Progenitor cell of endocrine pancreas (in vitro differentiated cells): ENCODE results near the gene FOSL1. TPM values are rescaled to one million over a fixed set of nuclear protein-coding genes. Genes with fewer than 3 reads are reported as not detected.

Source experiments
- DNase-seq: peaks from one replicate; pipeline ENCODE4 v3.0.0; 2021; ENCODE audit warnings: low spot score; ENCODE audit not compliant: unreplicated experiment
- H3K27ac Mint-ChIP-seq: 2 replicates; pipeline ENCODE4 v1.8.0; 2021; ENCODE audit warnings: mild to moderate bottlenecking, moderate library complexity, mixed read lengths
- H3K27me3 Mint-ChIP-seq: 2 replicates; pipeline ENCODE4 v1.8.0; 2021; ENCODE audit warnings: mixed read lengths
- H3K36me3 Mint-ChIP-seq: 2 replicates; pipeline ENCODE4 v1.8.0; 2022; ENCODE audit warnings: mixed read lengths; ENCODE audit not compliant: insufficient read depth
- H3K4me1 Mint-ChIP-seq: 2 replicates; pipeline ENCODE4 v1.8.0; 2021; ENCODE audit warnings: low read depth, mixed read lengths
- H3K4me3 Mint-ChIP-seq: 2 replicates; pipeline ENCODE4 v1.8.0; 2021; ENCODE audit warnings: low read depth, mild to moderate bottlenecking, moderate library complexity, mixed read lengths
- H3K9me3 Mint-ChIP-seq: 2 replicates; pipeline ENCODE4 v1.8.0; 2021; ENCODE audit warnings: low read depth, mixed read lengths
- total RNA-seq: library from RNA; stranded (reverse); gene quantifications from 2 replicates; pipeline ENCODE4 v1.2.1, GENCODE V29; 2021
- TF ChIP-seq, protein P1 (sequence below): fragments of 200-600 bp; sonication (generic); IDR thresholded peaks from one replicate; pipeline ENCODE4 v1.5.0; 2021; ENCODE audit warnings: antibody characterized with exemption, mild to moderate bottlenecking; ENCODE audit not compliant: unreplicated experiment

The FOSL1 gene
- total RNA-seq, 1 donor from 2014 or later = 1.7 TPM

DNA sequence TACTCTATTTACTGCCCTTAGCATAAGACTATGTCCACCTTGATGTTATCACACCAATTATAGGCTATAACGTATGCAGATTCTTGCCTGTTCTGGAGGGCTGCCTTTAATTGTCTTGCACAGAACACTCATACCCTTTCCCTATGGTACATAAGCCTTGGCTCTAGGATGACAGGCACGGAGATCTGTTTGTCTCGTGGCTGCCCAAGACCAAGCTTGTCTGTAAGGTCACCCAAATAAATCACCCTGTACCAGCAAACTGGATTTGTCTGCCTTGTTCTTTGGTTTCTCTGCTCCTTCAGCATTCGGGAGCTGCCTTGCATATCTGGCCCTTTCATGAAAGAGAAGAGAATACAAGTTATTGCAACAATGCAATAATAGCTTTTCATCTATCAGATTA lies 37.6 kb upstream of the FOSL1 start:
- H3K27ac Mint-ChIP-seq = no peak overlapping the region
- peaks cover 28% of the 10 kb centered on the region for H3K27me3 Mint-ChIP-seq
- no peaks in the 10 kb centered on the region for H3K9me3 Mint-ChIP-seq
- no peaks in the 10 kb centered on the region for H3K36me3 Mint-ChIP-seq
- TF ChIP-seq, protein P1, sequence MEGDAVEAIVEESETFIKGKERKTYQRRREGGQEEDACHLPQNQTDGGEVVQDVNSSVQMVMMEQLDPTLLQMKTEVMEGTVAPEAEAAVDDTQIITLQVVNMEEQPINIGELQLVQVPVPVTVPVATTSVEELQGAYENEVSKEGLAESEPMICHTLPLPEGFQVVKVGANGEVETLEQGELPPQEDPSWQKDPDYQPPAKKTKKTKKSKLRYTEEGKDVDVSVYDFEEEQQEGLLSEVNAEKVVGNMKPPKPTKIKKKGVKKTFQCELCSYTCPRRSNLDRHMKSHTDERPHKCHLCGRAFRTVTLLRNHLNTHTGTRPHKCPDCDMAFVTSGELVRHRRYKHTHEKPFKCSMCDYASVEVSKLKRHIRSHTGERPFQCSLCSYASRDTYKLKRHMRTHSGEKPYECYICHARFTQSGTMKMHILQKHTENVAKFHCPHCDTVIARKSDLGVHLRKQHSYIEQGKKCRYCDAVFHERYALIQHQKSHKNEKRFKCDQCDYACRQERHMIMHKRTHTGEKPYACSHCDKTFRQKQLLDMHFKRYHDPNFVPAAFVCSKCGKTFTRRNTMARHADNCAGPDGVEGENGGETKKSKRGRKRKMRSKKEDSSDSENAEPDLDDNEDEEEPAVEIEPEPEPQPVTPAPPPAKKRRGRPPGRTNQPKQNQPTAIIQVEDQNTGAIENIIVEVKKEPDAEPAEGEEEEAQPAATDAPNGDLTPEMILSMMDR = no peak
- no peak for DNase-seq
- H3K4me3 Mint-ChIP-seq = no peak overlapping the region
- H3K4me1 Mint-ChIP-seq = no peaks in the 10 kb centered on the region

DNA sequence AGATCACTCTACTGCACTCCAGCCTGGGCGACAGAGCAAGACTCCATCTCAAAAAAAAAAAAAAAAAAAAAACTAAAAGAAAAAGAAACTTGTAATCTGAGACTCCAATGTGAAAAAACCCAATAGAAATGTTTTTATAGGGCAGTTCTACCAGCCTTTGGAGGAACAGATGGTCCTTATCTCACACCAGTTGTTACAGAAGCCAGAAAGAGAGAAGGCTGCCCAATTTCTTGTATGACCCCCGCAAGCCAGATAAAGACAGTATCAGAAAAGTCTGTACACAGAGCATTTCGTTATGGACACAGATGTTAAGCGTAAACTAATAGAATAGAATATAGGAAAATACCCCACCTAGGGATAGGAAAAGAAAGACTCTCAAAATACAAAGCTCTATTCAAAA lies 33.8 kb upstream of the FOSL1 start:
- H3K4me3 Mint-ChIP-seq = no peak overlapping the region
- TF ChIP-seq, protein P1 = no peak

DNA sequence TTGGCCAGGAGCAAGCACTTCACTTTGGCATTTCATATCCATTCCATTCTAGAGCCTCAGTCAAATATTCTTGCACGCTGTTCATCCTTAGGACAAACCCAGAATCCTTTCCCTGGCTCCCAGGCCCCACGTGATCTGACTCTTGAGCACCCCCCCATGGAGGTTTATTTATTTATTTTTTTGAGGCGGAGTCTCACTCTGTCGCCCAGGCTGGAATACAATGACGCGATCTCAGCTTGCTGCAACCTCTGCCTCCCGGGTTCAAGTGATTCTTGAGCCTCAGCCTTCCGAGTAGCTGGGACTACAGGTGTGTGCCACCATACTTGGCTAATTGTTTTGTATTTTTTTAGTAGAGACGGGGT lies 32.4 kb upstream of the FOSL1 start:
- H3K4me1 Mint-ChIP-seq = no peaks in the 10 kb centered on the region
- TF ChIP-seq, protein P1 = no peak
- H3K4me3 Mint-ChIP-seq = no peak overlapping the region
- peaks cover 4% of the 10 kb centered on the region for H3K27me3 Mint-ChIP-seq
- H3K9me3 Mint-ChIP-seq = no peaks in the 10 kb centered on the region
- H3K36me3 Mint-ChIP-seq = no peaks in the 10 kb centered on the region
- H3K27ac Mint-ChIP-seq = no peak overlapping the region
- DNase-seq = no peak

More for the DNA sequence above, 33.8 kb upstream of the FOSL1 start:
- no peak overlapping the region for H3K27ac Mint-ChIP-seq
- peaks cover 11% of the 10 kb centered on the region for H3K27me3 Mint-ChIP-seq
- no peaks in the 10 kb centered on the region for H3K9me3 Mint-ChIP-seq
- no peaks in the 10 kb centered on the region for H3K36me3 Mint-ChIP-seq
- no peaks in the 10 kb centered on the region for H3K4me1 Mint-ChIP-seq
- no peak for DNase-seq

DNA sequence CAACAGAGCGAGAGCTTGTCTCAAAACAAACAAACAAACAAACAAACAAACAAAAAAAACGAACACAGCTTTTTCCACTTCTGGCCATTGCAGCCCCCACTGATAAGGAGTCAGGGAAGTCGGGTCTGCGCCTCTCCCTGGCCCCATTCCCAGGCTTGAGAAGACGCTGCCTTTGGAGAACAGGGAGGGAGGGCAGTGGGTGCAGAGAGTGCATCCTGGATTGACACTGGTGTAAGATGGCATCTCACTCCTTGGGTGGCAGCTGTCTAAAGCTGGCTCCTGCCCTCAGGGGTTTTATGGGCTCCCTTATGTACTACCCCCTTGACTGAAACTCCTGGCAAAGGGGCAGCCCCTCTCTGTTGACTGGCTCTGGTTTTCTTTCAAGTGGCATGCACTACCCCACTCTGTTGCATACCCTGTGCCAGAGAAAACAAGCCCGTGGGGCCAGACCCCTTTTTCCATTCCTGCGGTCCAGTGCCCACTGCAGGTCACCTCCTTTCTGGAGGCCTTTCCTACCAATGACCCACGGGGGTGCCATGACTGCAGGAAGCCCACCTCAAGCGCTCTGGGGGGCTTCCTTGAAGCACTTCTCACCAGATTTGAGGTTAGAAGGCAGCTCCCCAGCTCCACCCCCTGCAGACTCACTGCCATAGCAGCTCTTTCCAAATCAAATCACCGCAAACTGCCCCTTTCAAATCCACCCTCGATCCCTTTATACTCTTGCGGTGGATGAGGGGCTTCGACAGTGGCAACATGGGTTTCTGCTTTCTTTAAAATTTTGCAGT lies 31.8 kb upstream of the FOSL1 start:
- Mint-ChIP-seq H3K36me3 (no peaks in the 10 kb centered on the region), H3K4me1 (no peaks in the 10 kb centered on the region), H3K27me3 (no peaks in the 10 kb centered on the region), H3K9me3 (no peaks in the 10 kb centered on the region), H3K4me3 (no peak overlapping the region), H3K27ac (no peak overlapping the region)
- TF ChIP-seq, protein P1 = no peak
- DNase-seq = no peak

DNA sequence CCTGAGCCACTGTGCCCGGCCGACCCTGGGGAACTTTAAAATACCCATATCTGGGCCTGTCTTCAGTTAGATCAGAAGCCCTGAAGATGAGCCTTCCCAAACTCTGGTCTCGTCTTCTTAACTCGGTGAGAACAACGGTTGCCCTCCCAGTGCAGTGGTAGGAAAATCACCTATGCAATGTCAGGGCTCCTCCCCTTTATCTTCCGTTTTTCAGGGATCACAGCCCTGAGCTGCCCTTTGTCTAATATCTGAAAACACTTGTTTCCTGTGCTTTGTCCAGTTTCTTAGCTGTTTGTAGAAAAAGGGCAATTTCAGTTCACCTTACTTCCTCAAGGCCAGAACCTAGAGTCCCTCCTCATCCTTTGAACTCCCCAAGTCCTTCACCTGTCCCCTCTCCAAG lies 28.5 kb upstream of the FOSL1 start:
- TF ChIP-seq, protein P1 = no peak
- Mint-ChIP-seq H3K27me3 (no peaks in the 10 kb centered on the region), H3K36me3 (no peaks in the 10 kb centered on the region), H3K4me3 (no peak overlapping the region), H3K9me3 (no peaks in the 10 kb centered on the region), H3K4me1 (no peaks in the 10 kb centered on the region), H3K27ac (no peak overlapping the region)
- no peak for DNase-seq
